DND-41 (cell line): Measurements from ENCODE around the gene SCRG1.

ENCODE experiments used
- CTCF ChIP-seq: IDR thresholded peaks from 2 replicates; pipeline ENCODE4 v1.5.1; 2012; ENCODE audit warnings: borderline replicate concordance, low read length, moderate library complexity, mild to moderate bottlenecking; ENCODE audit not compliant: poor library complexity, severe bottlenecking; ENCODE audit errors: extremely low read depth
- EZH2 ChIP-seq: IDR thresholded peaks from 3 replicates; pipeline ENCODE4 v1.6.1; 2012; ENCODE audit warnings: borderline replicate concordance, low read depth, mild to moderate bottlenecking, moderate library complexity, low read length, inconsistent platforms; ENCODE audit not compliant: severe bottlenecking

DNA sequence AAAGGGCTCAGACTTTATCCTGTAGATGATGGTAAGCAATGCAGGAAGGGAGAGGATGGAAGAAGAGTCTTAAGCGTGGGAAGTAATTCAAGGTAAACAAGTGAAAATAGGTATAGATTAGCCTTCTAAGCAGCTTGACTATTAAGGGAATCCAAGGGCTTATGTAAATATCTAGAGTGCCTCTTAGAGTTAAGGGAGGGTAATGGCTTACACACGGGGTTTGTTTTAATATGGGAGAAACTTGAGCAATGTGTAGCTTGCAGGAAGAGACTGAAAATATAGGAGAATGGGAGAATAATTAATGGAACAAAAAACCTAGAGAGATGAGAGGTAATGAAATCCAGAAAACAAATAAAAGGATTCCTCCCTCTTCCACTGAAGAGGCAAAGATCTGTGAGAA lies 41.0 kb downstream of the SCRG1 start:
- TF ChIP-seq CTCF (no peak), EZH2 (no peak)
